ENCODE results near the gene KCTD7.
"Not testable (repeated sequence)": the region's sequence is repeated elsewhere in the genome, so short reads cannot be mapped to it uniquely, and the experiment has no call there.

The KCTD7 gene

GRCh38 chr7:66617295-66617694 lies 11.4 kb upstream of the KCTD7 start:
- no peak for DNase-seq

- not testable (repeated sequence) for DNase-seq
These were observed 9.2 kb upstream of the KCTD7 start for GRCh38 chr7:66619341-66619948.

- DNase-seq = no peak
These were observed 2.2 kb upstream of the KCTD7 start for GRCh38 chr7:66626331-66626934.

- DNase-seq = no peak
These were observed 1.5 kb upstream of the KCTD7 start for GRCh38 chr7:66627151-66627681.

GRCh38 chr7:66627881-66628360 lies 760 bp upstream of the KCTD7 start:
- no peak for DNase-seq

- DNase-seq = no peak
These were observed 761 bp downstream of the KCTD7 start for GRCh38 chr7:66629222-66630062.

- no peak for DNase-seq
These were observed 1.9 kb downstream of the KCTD7 start for GRCh38 chr7:66630531-66630930.

GRCh38 chr7:66631471-66631870 lies 2.8 kb downstream of the KCTD7 start:
- no peak for DNase-seq

GRCh38 chr7:66634816-66635215 lies 6.1 kb downstream of the KCTD7 start:
- no peak for DNase-seq

- DNase-seq = not testable (repeated sequence)
These were observed 6.8 kb downstream of the KCTD7 start for GRCh38 chr7:66635322-66635981.

- not testable (repeated sequence) for DNase-seq
These were observed 7.4 kb downstream of the KCTD7 start for GRCh38 chr7:66635982-66636546.

- DNase-seq = no peak
These were observed 9.8 kb downstream of the KCTD7 start for GRCh38 chr7:66638309-66639099.

GRCh38 chr7:66639773-66640172 lies 11.1 kb downstream of the KCTD7 start:
- DNase-seq = no peak

GRCh38 chr7:66640802-66641525 lies 12.3 kb downstream of the KCTD7 start:
- DNase-seq = no peak

- DNase-seq = no peak
These were observed 12.8 kb downstream of the KCTD7 start for GRCh38 chr7:66641526-66641871.

- DNase-seq = no peak
These were observed 13.5 kb downstream of the KCTD7 start for GRCh38 chr7:66642186-66642585.

- DNase-seq = no peak
These were observed 14.3 kb downstream of the KCTD7 start for GRCh38 chr7:66642932-66643331.

GRCh38 chr7:66643395-66643794 lies 14.7 kb downstream of the KCTD7 start:
- no peak for DNase-seq

- DNase-seq = not testable (repeated sequence)
These were observed 22.3 kb downstream of the KCTD7 start for GRCh38 chr7:66651026-66651425.

GRCh38 chr7:66653719-66654274 lies 25.1 kb downstream of the KCTD7 start:
- not testable (repeated sequence) for DNase-seq
